Heart left ventricle (tissue), 16 donors: Measurements from ENCODE around the gene ADAD1. TPM values are rescaled to one million over a fixed set of nuclear protein-coding genes. Genes with fewer than 3 reads are reported as not detected.

Experiments used
- ATAC-seq, 4 donors: fragments of 200-7000 bp; cut with Tn5 transposase; one replicate each; pipeline ENCODE4 v1.9.1; 2020 to 2022; ENCODE audit warnings: moderate library complexity in 4 of 4, mild to moderate bottlenecking in 3 of 4, moderate number of reproducible peaks in 1 of 4
- DNase-seq, 5 donors: peaks; one replicate each; pipeline ENCODE4 v3.0.0-alpha.2; 2020
- H3K27ac ChIP-seq, 12 donors: fragments of 200-600 bp; sonication (generic) in 4 of 12; one replicate each; pipeline versions ENCODE4 v1.5.0 to v1.8.0; 2016 to 2022; ENCODE audit warnings: mild to moderate bottlenecking in 2 of 12
- H3K27me3 ChIP-seq, 9 donors: fragments of 200-600 bp; sonication (generic) in 2 of 9; one replicate each; pipeline versions ENCODE4 v1.5.1 to v1.8.0; 2016 to 2022; ENCODE audit warnings: mild to moderate bottlenecking in 3 of 9
- H3K36me3 ChIP-seq, 9 donors: fragments of 200-600 bp; sonication (generic) in 2 of 9; one replicate each; pipeline versions ENCODE4 v1.5.0 to v1.8.0; 2018 to 2022; ENCODE audit warnings: mild to moderate bottlenecking in 2 of 9
- H3K4me1 ChIP-seq, 12 donors: fragments of 200-600 bp; sonication (generic) in 4 of 12; one replicate each; pipeline versions ENCODE4 v1.5.0 to v1.8.0; 2016 to 2022; ENCODE audit warnings: mild to moderate bottlenecking in 3 of 12
- H3K4me3 ChIP-seq, 12 donors: fragments of 200-600 bp; sonication (generic) in 4 of 12; one replicate each; pipeline versions ENCODE4 v1.5.0 to v1.8.0; 2017 to 2022; ENCODE audit warnings: mild to moderate bottlenecking in 9 of 12, moderate library complexity in 4 of 12
- H3K9me3 ChIP-seq, 12 donors: fragments of 200-600 bp; sonication (generic) in 4 of 12; one replicate each; pipeline versions ENCODE4 v1.5.0 to v1.8.0; 2016 to 2022; ENCODE audit warnings: mild to moderate bottlenecking in 1 of 12
- POLR2A ChIP-seq, 2 donors: fragments of 450-650 bp; IDR thresholded peaks; one replicate each; pipeline ENCODE4 v1.6.1; 2017; ENCODE audit warnings: antibody characterized with exemption in 2 of 2, mild to moderate bottlenecking in 2 of 2, moderate library complexity in 2 of 2
- WGBS, 4 donors: extraction: QIAGEN DNeasy Blood & Tissue Kit in 2 of 4; methylation state at CpG; one replicate each; pipeline versions ENCODE4 v1.1.5 to v1.1.7; 2013 to 2018; 5-methylcytosine and 5-hydroxymethylcytosine counted together
- intact Hi-C, 10 donors: fragments of 100-400 bp; cut with DNase I; formaldehyde crosslinking; loops; one replicate each; pipeline versions ENCODE4 v1.11.1 to v1.14.2; 2022
- long read RNA-seq, 3 donors: library from polyadenylated mRNA; unstranded; transcript quantifications; one replicate each; pipeline ENCODE4 v2.0.0, GENCODE V29; 2020 to 2021
- polyA plus RNA-seq, 2 donors: library from polyadenylated mRNA; stranded (reverse); fragments of 200-250 nt; gene quantifications; one replicate each; pipeline ENCODE4 v1.2.3, GENCODE V29; 2013
- total RNA-seq, 9 donors: library from RNA; depleted of rRNA in 2 of 9; stranded (reverse); fragments of >200 nt in 2 of 9; fragmentation: NEBNext Ultra II Directional in 3 of 9; extraction: Animal tissue kit (Norgen Biotek cat#: 25700) in 3 of 9; gene quantifications; one replicate each; pipeline versions ENCODE4 v1.1.0 to v1.2.4, GENCODE V29; 2016 to 2023
- TF ChIP-seq, protein P1 (sequence below), 12 donors: fragments of 200-600 bp; sonication (generic) in 4 of 12; IDR thresholded peaks; one replicate each; pipeline versions ENCODE4 v1.5.0 to v1.8.0; 2018 to 2022; ENCODE audit warnings: antibody characterized with exemption in 12 of 12, mild to moderate bottlenecking in 5 of 12
- donor health status: ischemic (EF 13 %, LVEDD 7.1; RV severe dilation, severe dysfunction).
- donor health status: healthy with polysubstance abuse.
- donor health status: DM: no; HTN: yes; CAD: no.
- donor health status: DM: no; HTN: no; CAD: no.
- donor health status: ischemic (EF 25% LVEDD 6.9; RV normal size, moderate dysfunction).
- donor health status: ischemic (EF 25% LVEDD 5.7; RV mildly dilated, moderate dysfunction).
- donor health status: healthy.
- donor health status: DM: yes; HTN: yes; CAD: no.
- donor health status: ischemic (EF 35%, LVEDD 5.7; RV mildly dilated, moderate dysfunction).
- donor health status: nonischemic (EF 11% LVEDD 7.7; RV severe dilation, severe dysfunction).
- donor health status: DM: yes; HTN: yes; CAD: no.
- donor health status: PGD.
- donor health status: ischemic (EF 29% LVEDD 5.4; RV normal size, mild dysfunction).
- donor health status: nonischemic (EF 23%, LVEDD 6.1; RV moderate dilation, normal function).

ADAD1 gene
- not detected for total RNA-seq
- polyA plus RNA-seq = not detected
- long read RNA-seq, donor 1 = 0 reads
- long read RNA-seq, donor 2 = 0 reads
- long read RNA-seq, donor 3 = 0 reads

DNA sequence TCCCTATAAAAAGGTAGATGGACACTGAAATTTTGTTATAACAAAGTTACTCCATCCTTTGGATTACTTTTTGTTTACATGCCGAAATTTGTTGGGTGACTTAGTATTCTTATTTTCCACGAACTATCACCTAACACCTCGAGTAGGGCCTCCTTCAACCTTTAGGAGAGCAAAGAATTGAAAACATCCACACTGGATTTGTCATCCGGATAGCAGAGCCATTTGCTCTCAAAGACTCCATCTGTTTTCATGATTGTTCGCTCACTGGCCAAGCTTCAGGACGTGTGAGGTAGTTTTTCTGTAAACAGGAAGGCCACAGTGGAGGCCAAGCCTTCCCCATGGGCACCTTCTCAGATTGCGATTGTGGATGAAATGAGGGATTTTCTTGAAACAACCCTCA lies at the start of gene ADAD1:
TSS of gene ADAD1 (plus strand) at position 301 of the 400 bp plus-strand sequence. CDS start 1,059 bp downstream, outside the sequence.
- WGBS, 4 donors = 84 to 88% (median 86%) methylated on average over 7 of the region's 7 CpGs
- no peak for ATAC-seq

DNA sequence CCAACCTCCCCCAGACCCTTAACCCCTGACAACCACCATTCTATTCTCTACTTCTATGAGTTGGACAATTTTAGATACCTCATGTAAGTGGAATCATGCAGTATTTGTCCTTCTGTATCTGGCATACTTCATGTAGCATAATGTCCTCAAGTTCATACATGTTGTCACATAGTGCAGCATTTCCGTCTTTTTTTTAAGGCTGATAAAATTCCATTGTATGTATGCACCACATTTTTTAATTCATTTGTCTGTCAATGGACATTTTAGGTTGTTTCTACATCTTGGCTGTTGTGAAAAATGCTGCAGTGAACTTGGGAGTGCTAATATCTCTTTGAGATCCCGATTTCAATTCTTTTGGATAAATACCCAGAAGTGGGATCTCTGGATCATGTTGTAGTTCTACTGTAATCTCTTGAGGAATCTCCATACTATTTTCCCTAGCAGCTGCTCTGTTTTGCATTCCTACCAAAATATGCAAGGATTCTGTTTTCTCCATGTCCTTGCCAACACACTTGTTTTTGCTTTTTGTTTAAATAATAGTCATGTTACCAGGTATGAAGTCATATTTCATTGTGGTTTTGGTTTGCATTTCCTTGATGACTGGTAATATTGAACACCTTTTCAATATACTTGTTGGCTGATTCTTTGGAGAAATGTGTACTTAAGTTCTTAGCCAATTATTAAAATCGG lies 48.8 kb upstream of the ADAD1 start:
- ATAC-seq = no peak

More for the DNA sequence above, at the start of gene ADAD1:
- no peak for DNase-seq
- intact Hi-C loops = no loop called here
- TF ChIP-seq, protein P1, sequence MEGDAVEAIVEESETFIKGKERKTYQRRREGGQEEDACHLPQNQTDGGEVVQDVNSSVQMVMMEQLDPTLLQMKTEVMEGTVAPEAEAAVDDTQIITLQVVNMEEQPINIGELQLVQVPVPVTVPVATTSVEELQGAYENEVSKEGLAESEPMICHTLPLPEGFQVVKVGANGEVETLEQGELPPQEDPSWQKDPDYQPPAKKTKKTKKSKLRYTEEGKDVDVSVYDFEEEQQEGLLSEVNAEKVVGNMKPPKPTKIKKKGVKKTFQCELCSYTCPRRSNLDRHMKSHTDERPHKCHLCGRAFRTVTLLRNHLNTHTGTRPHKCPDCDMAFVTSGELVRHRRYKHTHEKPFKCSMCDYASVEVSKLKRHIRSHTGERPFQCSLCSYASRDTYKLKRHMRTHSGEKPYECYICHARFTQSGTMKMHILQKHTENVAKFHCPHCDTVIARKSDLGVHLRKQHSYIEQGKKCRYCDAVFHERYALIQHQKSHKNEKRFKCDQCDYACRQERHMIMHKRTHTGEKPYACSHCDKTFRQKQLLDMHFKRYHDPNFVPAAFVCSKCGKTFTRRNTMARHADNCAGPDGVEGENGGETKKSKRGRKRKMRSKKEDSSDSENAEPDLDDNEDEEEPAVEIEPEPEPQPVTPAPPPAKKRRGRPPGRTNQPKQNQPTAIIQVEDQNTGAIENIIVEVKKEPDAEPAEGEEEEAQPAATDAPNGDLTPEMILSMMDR (IDR thresholded peaks at IDR 0.05) = no peak
- TF ChIP-seq POLR2A (IDR thresholded peaks at IDR 0.05) = no peak
- no peak within 1 kb of the TSS for H3K27ac ChIP-seq
- H3K4me1 ChIP-seq = no peaks in the 10 kb centered on the region
- no peaks in the 10 kb centered on the region for H3K9me3 ChIP-seq
- no peak within 1 kb of the TSS for H3K4me3 ChIP-seq
- H3K36me3 ChIP-seq = no peaks in the 10 kb centered on the region
- no peaks in the 10 kb centered on the region for H3K27me3 ChIP-seq

DNA sequence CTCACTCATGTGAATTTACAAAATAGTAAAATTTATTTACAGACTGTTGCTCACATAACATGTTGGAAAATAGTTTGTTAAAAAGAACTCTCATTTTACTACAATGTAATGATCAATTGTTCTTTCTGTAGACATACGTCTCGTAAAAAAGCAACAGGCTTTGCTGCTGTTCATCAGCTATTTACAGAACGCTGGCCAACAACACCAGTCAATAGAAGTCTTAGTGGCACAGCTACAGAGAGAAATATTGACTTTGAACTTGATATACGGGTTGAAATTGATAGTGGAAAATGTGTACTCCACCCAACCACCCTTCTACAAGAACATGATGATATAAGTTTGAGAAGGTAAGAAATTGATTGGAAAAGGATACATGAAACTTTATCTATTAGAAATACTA lies 47.6 kb upstream of the ADAD1 start:
- DNase-seq (no peak), ATAC-seq (no peak)
- Histone ChIP-seq H3K4me3 (no peak overlapping the region), H3K9me3 (no peaks in the 10 kb centered on the region), H3K27me3 (no peaks in the 10 kb centered on the region), H3K36me3 (peaks cover 0 to 92% (median 80%) of the 10 kb centered on the region in 9 donors), H3K4me1 (no peaks in the 10 kb centered on the region), H3K27ac (no peak overlapping the region)
- intact Hi-C loops = no loop called here
- 92 to 94% (median 93%) methylated on average over 4 of the region's 4 CpGs for WGBS, 4 donors
- TF ChIP-seq, protein P1 (IDR thresholded peaks at IDR 0.05) = no peak
- TF ChIP-seq POLR2A (IDR thresholded peaks at IDR 0.05) = no peak

More for the DNA sequence above, 48.8 kb upstream of the ADAD1 start:
- DNase-seq = no peak
- Histone ChIP-seq H3K27ac (no peak overlapping the region), H3K4me3 (no peak overlapping the region), H3K4me1 (no peaks in the 10 kb centered on the region), H3K36me3 (peaks cover 0 to 92% (median 80%) of the 10 kb centered on the region in 9 donors), H3K9me3 (no peaks in the 10 kb centered on the region), H3K27me3 (no peaks in the 10 kb centered on the region)
- WGBS, 4 donors = 83 to 87% (median 85%) methylated on average over 3 of the region's 3 CpGs
- no peak for TF ChIP-seq POLR2A (IDR thresholded peaks at IDR 0.05)
- intact Hi-C loops = no loop called here

DNA sequence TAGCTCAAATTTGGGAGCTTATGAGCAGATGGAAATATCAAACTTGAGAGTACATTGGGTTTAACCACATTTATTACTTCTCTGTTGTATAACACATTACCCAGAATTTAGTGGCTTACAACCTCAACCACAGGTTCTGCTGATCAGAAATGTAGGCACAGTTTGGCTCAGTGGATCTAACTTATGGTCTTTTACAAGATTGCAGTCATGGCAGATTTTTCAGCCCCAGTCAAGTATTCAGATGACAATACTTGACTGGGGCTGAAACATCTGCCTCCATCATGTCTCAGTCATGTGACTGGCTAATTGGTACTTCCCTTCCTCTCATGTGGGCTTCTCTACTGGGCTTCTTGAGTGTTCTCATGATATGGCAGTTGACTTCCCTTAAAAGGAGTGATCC lies 44.0 kb upstream of the ADAD1 start:
- intact Hi-C loops = no loop called here
- no peak for ATAC-seq

More for the DNA sequence above, 44.0 kb upstream of the ADAD1 start:
- no peaks in the 10 kb centered on the region for H3K27me3 ChIP-seq
- no peak overlapping the region for H3K27ac ChIP-seq
- H3K9me3 ChIP-seq = no peaks in the 10 kb centered on the region
- H3K36me3 ChIP-seq = peaks cover 0 to 92% (median 84%) of the 10 kb centered on the region in 9 donors
- DNase-seq = no peak
- TF ChIP-seq, protein P1 (IDR thresholded peaks at IDR 0.05) = no peak
- no peak for TF ChIP-seq POLR2A (IDR thresholded peaks at IDR 0.05)
- H3K4me1 ChIP-seq = peaks cover 0 to 6% (median 0%) of the 10 kb centered on the region in 12 donors
- no peak overlapping the region for H3K4me3 ChIP-seq
